IMR-90 (cell line): ENCODE measurements around the gene HINT2. TPM values are rescaled to one million over a fixed set of nuclear protein-coding genes. Genes with fewer than 3 reads are reported as not detected.

ENCODE experiments used
- ATAC-seq: fragments of 200-7000 bp; cut with Tn5 transposase; 2 replicates; pipeline ENCODE4 v1.9.1; 2020; ENCODE audit warnings: low read depth, mild to moderate bottlenecking, moderate library complexity
- BruUV-seq: library from RNA; stranded (reverse); fragments of 400-500 nt; replicated peaks from 2 replicates; lab custom pipeline; 2021; lab: Mats Ljungman, UMichigan
- CTCF ChIA-PET: fragments of 300-600 bp; formaldehyde crosslinking; extraction: SDS; loops from one replicate; lab custom pipeline; 2021; ENCODE audit warnings: antibody characterized with exemption; lab: Yijun Ruan, JAX
- POLR2A ChIA-PET: fragments of 300-600 bp; sonication (Branson Sonifier 250); formaldehyde crosslinking; loops from one replicate; lab custom pipeline; 2022; ENCODE audit warnings: antibody characterized with exemption; ENCODE audit not compliant: unreplicated experiment; lab: Charles Lee
- DNase-seq: peaks from one replicate; pipeline ENCODE4 v3.0.0; 2013
- H2AFZ ChIP-seq: replicated peaks from 2 replicates; pipeline ENCODE3; 2013; ENCODE audit warnings: low read length, mild to moderate bottlenecking; ENCODE audit not compliant: poor library complexity
- H2AK5ac ChIP-seq: 2 replicates; pipeline ENCODE4 v1.6.1; 2013; ENCODE audit warnings: low read depth, low read length, inconsistent platforms
- H2AK9ac ChIP-seq: replicated peaks from 2 replicates; pipeline ENCODE3; 2013; ENCODE audit warnings: mild to moderate bottlenecking, low read depth, low read length, moderate library complexity; ENCODE audit not compliant: poor library complexity
- H2BK120ac ChIP-seq: 2 replicates; pipeline ENCODE4 v1.6.1; 2013; ENCODE audit warnings: low read depth, low read length, inconsistent platforms
- H2BK15ac ChIP-seq: 3 replicates; pipeline ENCODE4 v1.6.1; 2013; ENCODE audit warnings: low read depth, low read length, inconsistent platforms
- H2BK20ac ChIP-seq: 2 replicates; pipeline ENCODE4 v1.6.1; 2013; ENCODE audit warnings: low read depth, mild to moderate bottlenecking, inconsistent platforms, low read length, moderate library complexity
- H2BK5ac ChIP-seq: 2 replicates; pipeline ENCODE4 v1.6.1; 2013; ENCODE audit warnings: mild to moderate bottlenecking, low read depth, low read length, inconsistent platforms; ENCODE audit not compliant: poor library complexity, severe bottlenecking
- H3K14ac ChIP-seq: replicated peaks from 2 replicates; pipeline ENCODE4 v1.6.1; 2013; ENCODE audit warnings: low read depth, low read length, inconsistent platforms
- H3K18ac ChIP-seq: 2 replicates; pipeline ENCODE4 v1.6.1; 2013; ENCODE audit warnings: low read depth, low read length, control low read depth
- H3K23ac ChIP-seq: 2 replicates; pipeline ENCODE4 v1.6.1; 2013; ENCODE audit warnings: low read depth, low read length, inconsistent platforms
- H3K27ac ChIP-seq: 2 replicates; pipeline ENCODE4 v1.5.1; 2013; ENCODE audit warnings: mild to moderate bottlenecking, control low read depth, low read length; ENCODE audit not compliant: insufficient read depth
- H3K27me3 ChIP-seq: 2 replicates; pipeline ENCODE4 v1.6.1; 2013; ENCODE audit warnings: low read length; ENCODE audit not compliant: control insufficient read depth, insufficient read depth
- H3K36me3 ChIP-seq: 2 replicates; pipeline ENCODE4 v1.6.1; 2013; ENCODE audit warnings: low read length, mixed read lengths; ENCODE audit not compliant: control insufficient read depth, insufficient read depth
- H3K4ac ChIP-seq: 2 replicates; pipeline ENCODE4 v1.6.1; 2013; ENCODE audit warnings: low read depth, low read length, inconsistent platforms
- H3K4me1 ChIP-seq: 2 replicates; pipeline ENCODE4 v1.6.1; 2013; ENCODE audit warnings: low read length, mixed read lengths; ENCODE audit not compliant: control insufficient read depth, insufficient read depth
- H3K4me2 ChIP-seq: 2 replicates; pipeline ENCODE4 v1.6.1; 2013; ENCODE audit warnings: low read depth, mild to moderate bottlenecking, control low read depth, low read length, moderate library complexity
- H3K4me3 ChIP-seq: 2 replicates; pipeline ENCODE4 v1.5.1; 2013; ENCODE audit warnings: low read depth, mild to moderate bottlenecking, control low read depth, low read length, moderate library complexity; ENCODE audit not compliant: insufficient read depth
- H3K56ac ChIP-seq: 2 replicates; pipeline ENCODE4 v1.6.1; 2013; ENCODE audit warnings: low read length, inconsistent platforms; ENCODE audit not compliant: insufficient read depth; ENCODE audit errors: extremely low read depth
- H3K79me1 ChIP-seq, 2 experiments: 2 replicates each; pipeline ENCODE4 v1.6.1; 2013; ENCODE audit warnings: low read length in 2 of 2, inconsistent platforms in 1 of 2, low read depth in 1 of 2
- H3K9ac ChIP-seq: 2 replicates; pipeline ENCODE4 v1.6.1; 2013; ENCODE audit warnings: low read depth, low read length, control low read depth
- H3K9me1 ChIP-seq: 2 replicates; pipeline ENCODE4 v1.6.1; 2013; ENCODE audit warnings: low read length, inconsistent platforms; ENCODE audit not compliant: insufficient read depth
- H3K9me3 ChIP-seq: 2 replicates; pipeline ENCODE4 v1.6.1; 2013; ENCODE audit warnings: low read length; ENCODE audit not compliant: control insufficient read depth, insufficient read depth
- H4K20me1 ChIP-seq: 2 replicates; pipeline ENCODE4 v1.6.1; 2013; ENCODE audit warnings: low read length, inconsistent platforms; ENCODE audit not compliant: insufficient read depth
- H4K5ac ChIP-seq: 2 replicates; pipeline ENCODE4 v1.6.1; 2013; ENCODE audit warnings: mild to moderate bottlenecking, low read depth, low read length, control low read depth
- H4K8ac ChIP-seq, 2 experiments: 2 replicates each; pipeline ENCODE4 v1.6.1; 2013; ENCODE audit warnings: low read depth in 2 of 2, low read length in 2 of 2, control low read depth in 1 of 2, inconsistent platforms in 1 of 2
- H4K91ac ChIP-seq: 2 replicates; pipeline ENCODE4 v1.6.1; 2013; ENCODE audit warnings: low read depth, low read length, inconsistent platforms; ENCODE audit not compliant: insufficient read depth
- BHLHE40 ChIP-seq: fragments of 150-350 bp; IDR thresholded peaks from 2 replicates; pipeline ENCODE4 v1.6.1; 2016; ENCODE audit warnings: mild to moderate bottlenecking, low read depth, low read length
- CEBPB ChIP-seq: IDR thresholded peaks from 2 replicates; pipeline ENCODE4 v1.6.1; 2012; ENCODE audit warnings: low read depth, low read length, improper control_type of control experiment
- CHD1 ChIP-seq: IDR thresholded peaks from 2 replicates; pipeline ENCODE4 v1.6.1; 2012; ENCODE audit warnings: low read depth, low read length, improper control_type of control experiment
- CTCF ChIP-seq: conservative IDR thresholded peaks from 2 replicates; pipeline ENCODE4 v1.5.1; 2012; ENCODE audit warnings: mild to moderate bottlenecking, low read depth, low read length, improper control_type of control experiment
- FOS ChIP-seq: fragments of 150-350 bp; IDR thresholded peaks from 2 replicates; pipeline ENCODE4 v1.6.1; 2016; ENCODE audit warnings: low read depth, low read length
- MAFK ChIP-seq: IDR thresholded peaks from 2 replicates; pipeline ENCODE4 v1.6.1; 2012; ENCODE audit warnings: low read depth, low read length, improper control_type of control experiment
- MAZ ChIP-seq: IDR thresholded peaks from 2 replicates; pipeline ENCODE4 v1.6.1; 2012; ENCODE audit warnings: low read depth, mild to moderate bottlenecking, low read length, improper control_type of control experiment, moderate library complexity, borderline replicate concordance
- MXI1 ChIP-seq: IDR thresholded peaks from 2 replicates; pipeline ENCODE4 v1.6.1; 2012; ENCODE audit warnings: low read depth, mild to moderate bottlenecking, low read length, moderate library complexity, borderline replicate concordance
- NFE2L2 ChIP-seq: fragments of 150-350 bp; IDR thresholded peaks from 2 replicates; pipeline ENCODE4 v1.6.1; 2016; ENCODE audit warnings: low read depth, mild to moderate bottlenecking, low read length
- POLR2A ChIP-seq: IDR thresholded peaks from 2 replicates; pipeline ENCODE4 v1.6.1; 2012; ENCODE audit warnings: mild to moderate bottlenecking, low read depth, low read length
- RAD21 ChIP-seq: IDR thresholded peaks from 2 replicates; pipeline ENCODE4 v1.6.1; 2012; ENCODE audit warnings: low read length, improper control_type of control experiment
- RCOR1 ChIP-seq: IDR thresholded peaks from 2 replicates; pipeline ENCODE4 v1.6.1; 2012; ENCODE audit warnings: mild to moderate bottlenecking, low read length, improper control_type of control experiment; ENCODE audit not compliant: insufficient replicate concordance
- RFX5 ChIP-seq: IDR thresholded peaks from 2 replicates; pipeline ENCODE4 v1.8.0; 2012; ENCODE audit warnings: low read depth, mild to moderate bottlenecking, low read length, moderate library complexity
- SMC3 ChIP-seq: fragments of 150-350 bp; IDR thresholded peaks from 2 replicates; pipeline ENCODE4 v1.6.1; 2016; ENCODE audit warnings: low read depth, mild to moderate bottlenecking, antibody characterized with exemption, low read length, moderate library complexity
- WGBS, 2 experiments: methylation state at CpG; one replicate each; pipeline versions ENCODE4 v1.1.5 to v1.1.7; 2013; ENCODE audit warnings: missing lambda C conversion rate in 2 of 2; ENCODE audit not compliant: insufficient read length in 1 of 2; ENCODE audit errors: extremely low coverage in 2 of 2; 5-methylcytosine and 5-hydroxymethylcytosine counted together
- dilution Hi-C: fragments of 300-500 bp; cut with HindIII; formaldehyde crosslinking; loops from one replicate; pipeline ENCODE4 v1.14.3; 2018; ENCODE audit warnings: low sequenced_read_pairs; ENCODE audit not compliant: unreplicated experiment
- in situ Hi-C: fragments of 300-500 bp; cut with MboI; formaldehyde crosslinking; loops from 3 replicates; pipeline ENCODE4 v1.14.3; 2019; ENCODE audit warnings: low sequenced_read_pairs, inconsistent platforms, mixed read lengths
- intact Hi-C: fragments of 100-400 bp; cut with micrococcal nuclease; formaldehyde crosslinking; loops from 2 replicates; pipeline ENCODE4 v1.10.0; 2022
- polyA plus RNA-seq, 3 experiments: library from polyadenylated mRNA; depleted of rRNA; stranded (reverse); fragments of >200 nt; gene quantifications; 2 replicates each; pipeline ENCODE4 v1.2.3, GENCODE V29; 2012; ENCODE audit warnings: low replicate concordance in 1 of 3
- total RNA-seq: library from RNA; depleted of rRNA; stranded (reverse); fragments of >200 nt; gene quantifications from 2 replicates; pipeline ENCODE4 v1.2.3, GENCODE V29; 2012
- TF ChIP-seq, protein P1 (sequence below): fragments of 150-350 bp; IDR thresholded peaks from 2 replicates; pipeline ENCODE4 v1.6.1; 2016; ENCODE audit warnings: low read depth, mild to moderate bottlenecking, low read length, moderate library complexity, borderline replicate concordance
- TF ChIP-seq, protein P2 (sequence below): fragments of 150-350 bp; IDR thresholded peaks from 2 replicates; pipeline ENCODE4 v1.6.1; 2017; ENCODE audit warnings: mild to moderate bottlenecking, antibody characterized with exemption, low read length, low read depth

The HINT2 gene
- total and polyA plus RNA-seq, 2 of the 4 experiments (the other 2 are of a cell fraction), result 7.5 to 20.6 TPM

- no TSS peak for BruUV-seq
- H3K4me2 ChIP-seq, result peak overlapping the region; percentile 98
- H3K56ac ChIP-seq, result no peak overlapping the region
Measured at GRCh38 chr9:35792826-35793225, 22.0 kb downstream of the HINT2 start.

More at GRCh38 chr9:35792826-35793225, 22.0 kb downstream of the HINT2 start:
- 86% methylated on average over 8 of the region's 14 CpGs; no CpG with 5 or more reads in 1 of the 2 experiments for WGBS, 2 experiments
- Histone ChIP-seq H4K20me1 (no peaks in the 10 kb centered on the region), H2BK15ac (0 out of 3 replicates have a peak overlapping the region, but pooled peaks have one; percentile 6), H3K9me3 (no peaks in the 10 kb centered on the region), H4K91ac (peak overlapping the region; percentile 1; the same call in 1 of the 2 replicates), H3K36me3 (no peaks in the 10 kb centered on the region), H2BK5ac (no peak overlapping the region), H3K4me3 (peak overlapping the region; percentile 27), H4K8ac (peak overlapping the region in 1 of 2 experiments; percentile 44; a peak in 1 of 4 replicates), H3K14ac (peak overlapping the region; percentile 93), H2AFZ (peak overlapping the region; percentile 76), H3K4me1 (peaks cover 28% of the 10 kb centered on the region), H2BK20ac (no peak overlapping the region; the same call in 1 of the 2 replicates), H2AK5ac (peak overlapping the region; percentile 66), H3K9ac (peak overlapping the region; percentile 56; the same call in 1 of the 2 replicates), H3K9me1 (peaks cover 42% of the 10 kb centered on the region), H3K27ac (no peak overlapping the region), H3K79me1 (peaks cover 27 to 61% of the 10 kb centered on the region in 2 experiments), H2AK9ac (peak overlapping the region; percentile 82), H3K4ac (peak overlapping the region; percentile 21), H4K5ac (no peak overlapping the region), H3K23ac (peak overlapping the region; percentile 91), H3K27me3 (no peaks in the 10 kb centered on the region), H3K18ac (no peak overlapping the region), H2BK120ac (peak overlapping the region; percentile 13; the same call in 1 of the 2 replicates)
- dilution Hi-C loops, result no loop called here
- ATAC-seq (no peak), DNase-seq (no peak)
- in situ Hi-C loops, result no loop called here
- intact Hi-C loops, result no loop called here
- ChIA-PET POLR2A (no interaction called here), CTCF (no interaction called here)
- TF ChIP-seq MAFK (no peak), NFE2L2 (no peak), RFX5 (no peak), CHD1 (no peak), CTCF (no peak), MXI1 (no peak), BHLHE40 (no peak), MAZ (no peak), CEBPB (no peak), RAD21 (no peak), FOS (no peak), SMC3 (no peak), RCOR1 (no peak), POLR2A (no peak)
- TF ChIP-seq, protein P1, sequence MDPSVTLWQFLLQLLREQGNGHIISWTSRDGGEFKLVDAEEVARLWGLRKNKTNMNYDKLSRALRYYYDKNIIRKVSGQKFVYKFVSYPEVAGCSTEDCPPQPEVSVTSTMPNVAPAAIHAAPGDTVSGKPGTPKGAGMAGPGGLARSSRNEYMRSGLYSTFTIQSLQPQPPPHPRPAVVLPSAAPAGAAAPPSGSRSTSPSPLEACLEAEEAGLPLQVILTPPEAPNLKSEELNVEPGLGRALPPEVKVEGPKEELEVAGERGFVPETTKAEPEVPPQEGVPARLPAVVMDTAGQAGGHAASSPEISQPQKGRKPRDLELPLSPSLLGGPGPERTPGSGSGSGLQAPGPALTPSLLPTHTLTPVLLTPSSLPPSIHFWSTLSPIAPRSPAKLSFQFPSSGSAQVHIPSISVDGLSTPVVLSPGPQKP, result no peak
- TF ChIP-seq, protein P2, sequence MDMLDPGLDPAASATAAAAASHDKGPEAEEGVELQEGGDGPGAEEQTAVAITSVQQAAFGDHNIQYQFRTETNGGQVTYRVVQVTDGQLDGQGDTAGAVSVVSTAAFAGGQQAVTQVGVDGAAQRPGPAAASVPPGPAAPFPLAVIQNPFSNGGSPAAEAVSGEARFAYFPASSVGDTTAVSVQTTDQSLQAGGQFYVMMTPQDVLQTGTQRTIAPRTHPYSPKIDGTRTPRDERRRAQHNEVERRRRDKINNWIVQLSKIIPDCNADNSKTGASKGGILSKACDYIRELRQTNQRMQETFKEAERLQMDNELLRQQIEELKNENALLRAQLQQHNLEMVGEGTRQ, result no peak
